Upper lobe of left lung (tissue), 4 donors: ENCODE measurements around the gene GATAD2A.

Experiments
- EP300 ChIP-seq, 4 donors: sonication (generic); formaldehyde crosslinking; IDR thresholded peaks; one replicate each; pipeline ENCODE4 v1.5.1; 2017; ENCODE audit warnings: antibody characterized with exemption in 4 of 4, control low read depth in 2 of 4
- POLR2A ChIP-seq, 4 donors: fragments of 450-650 bp; IDR thresholded peaks; one replicate each; pipeline ENCODE4 v1.5.1; 2016 to 2017; ENCODE audit warnings: antibody characterized with exemption in 4 of 4, mild to moderate bottlenecking in 2 of 4
- POLR2AphosphoS5 ChIP-seq, 2 donors: sonication (generic); formaldehyde crosslinking; IDR thresholded peaks; one replicate each; pipeline ENCODE4 v1.5.1; 2017; ENCODE audit warnings: antibody characterized with exemption in 2 of 2
- TF ChIP-seq, protein P1 (sequence below), 6 experiments: fragments of 450-650 bp in 4 of 6; fragments of 200-600 bp in 2 of 6; sonication (generic) in 2 of 6; IDR thresholded peaks; one replicate each; pipeline ENCODE4 v1.5.1; 2016 to 2019; ENCODE audit warnings: antibody characterized with exemption in 6 of 6

DNA sequence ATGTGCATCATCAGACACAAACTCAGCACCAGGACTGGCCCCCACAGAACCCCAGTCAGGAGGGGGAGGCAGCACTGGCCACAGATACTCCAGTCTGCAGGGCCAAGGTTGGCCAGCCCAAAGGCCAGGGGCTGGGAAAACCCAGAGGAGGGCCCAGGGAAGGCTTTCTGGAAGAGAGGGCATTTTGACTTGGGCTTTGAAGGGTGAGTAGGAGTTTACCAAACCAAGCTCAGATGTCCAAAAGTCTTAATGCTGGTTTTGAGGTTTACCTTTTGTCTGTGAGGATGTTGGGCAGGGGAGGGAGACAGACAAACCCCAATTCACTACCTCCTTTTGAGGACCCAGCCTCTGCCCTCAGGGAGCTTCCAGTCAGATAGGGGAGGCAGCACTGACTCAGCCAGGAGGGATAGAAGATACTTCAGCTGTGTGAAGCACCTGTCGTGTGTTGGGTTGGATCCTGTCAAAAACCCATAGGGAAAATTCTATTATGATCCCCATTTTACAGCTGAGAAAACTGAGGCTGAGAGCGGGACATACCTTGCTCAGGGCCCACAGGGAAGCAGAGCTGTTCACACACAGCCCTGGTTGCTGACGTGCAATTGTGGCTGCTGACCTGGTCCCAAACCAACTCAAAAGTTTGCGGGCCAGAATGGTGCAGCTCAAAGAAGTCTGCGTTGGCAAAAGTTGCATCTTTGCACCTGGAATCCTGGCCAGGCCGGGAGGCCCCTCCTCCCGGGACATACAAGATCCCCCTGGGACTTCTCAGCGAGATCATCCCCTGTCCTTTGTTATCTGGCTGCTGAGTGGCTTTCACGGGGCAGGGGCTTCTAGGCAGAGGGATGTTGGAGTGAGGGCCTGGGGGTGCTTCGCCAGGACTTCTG is 145.7 kb downstream of the GATAD2A start:
- TF ChIP-seq POLR2A (IDR thresholded peaks at IDR 0.05) (no peak), EP300 (IDR thresholded peaks at IDR 0.05) (no peak), POLR2AphosphoS5 (IDR thresholded peaks at IDR 0.05) (no peak)
- TF ChIP-seq, protein P1, sequence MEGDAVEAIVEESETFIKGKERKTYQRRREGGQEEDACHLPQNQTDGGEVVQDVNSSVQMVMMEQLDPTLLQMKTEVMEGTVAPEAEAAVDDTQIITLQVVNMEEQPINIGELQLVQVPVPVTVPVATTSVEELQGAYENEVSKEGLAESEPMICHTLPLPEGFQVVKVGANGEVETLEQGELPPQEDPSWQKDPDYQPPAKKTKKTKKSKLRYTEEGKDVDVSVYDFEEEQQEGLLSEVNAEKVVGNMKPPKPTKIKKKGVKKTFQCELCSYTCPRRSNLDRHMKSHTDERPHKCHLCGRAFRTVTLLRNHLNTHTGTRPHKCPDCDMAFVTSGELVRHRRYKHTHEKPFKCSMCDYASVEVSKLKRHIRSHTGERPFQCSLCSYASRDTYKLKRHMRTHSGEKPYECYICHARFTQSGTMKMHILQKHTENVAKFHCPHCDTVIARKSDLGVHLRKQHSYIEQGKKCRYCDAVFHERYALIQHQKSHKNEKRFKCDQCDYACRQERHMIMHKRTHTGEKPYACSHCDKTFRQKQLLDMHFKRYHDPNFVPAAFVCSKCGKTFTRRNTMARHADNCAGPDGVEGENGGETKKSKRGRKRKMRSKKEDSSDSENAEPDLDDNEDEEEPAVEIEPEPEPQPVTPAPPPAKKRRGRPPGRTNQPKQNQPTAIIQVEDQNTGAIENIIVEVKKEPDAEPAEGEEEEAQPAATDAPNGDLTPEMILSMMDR (IDR thresholded peaks at IDR 0.05), result no peak
